DMS153 treated with DMSO at 0.1 percent for 48 hours (cell line): ENCODE results near the gene CLRN2.
A peak's percentile ranks its signal among the peaks of the same experiment; 100 is the strongest.
"Not testable (repeated sequence)": the region's sequence is repeated elsewhere in the genome, so short reads cannot be mapped to it uniquely, and the experiment has no call there.

Experiments used
- DNase-seq: peaks from one replicate; lab custom pipeline; 2025; ENCODE audit not compliant: unreplicated experiment; lab: John Stamatoyannopoulos, UW

The CLRN2 gene

GRCh38 chr4:17502756-17503155 is 12.2 kb upstream of the CLRN2 start:
- no peak for DNase-seq

- no peak for DNase-seq
These were observed 10.9 kb upstream of the CLRN2 start for GRCh38 chr4:17504081-17504480.

GRCh38 chr4:17510582-17510981 is 4.4 kb upstream of the CLRN2 start:
- DNase-seq: no peak

GRCh38 chr4:17511051-17511450 is 3.9 kb upstream of the CLRN2 start:
- no peak for DNase-seq

- no peak for DNase-seq
These were observed 3.4 kb upstream of the CLRN2 start for GRCh38 chr4:17511509-17511949.

GRCh38 chr4:17511950-17512795 is 2.8 kb upstream of the CLRN2 start, which contains the start of gene QDPR:
TSS of gene QDPR (minus strand) at chr4:17512090. CDS start at chr4:17512054, 36 bp downstream.
- DNase-seq: peak; percentile 2

GRCh38 chr4:17512973-17513665 is 1.8 kb upstream of the CLRN2 start:
- no peak for DNase-seq

GRCh38 chr4:17515445-17516407 is 761 bp downstream of the CLRN2 start:
- no peak for DNase-seq

GRCh38 chr4:17516980-17517379 is 2.0 kb downstream of the CLRN2 start:
- DNase-seq: no peak

GRCh38 chr4:17517664-17518063 is 2.7 kb downstream of the CLRN2 start:
- DNase-seq: no peak

GRCh38 chr4:17521595-17521994 is 6.6 kb downstream of the CLRN2 start:
- no peak for DNase-seq

- DNase-seq: no peak
These were observed 8.7 kb downstream of the CLRN2 start for GRCh38 chr4:17523662-17524061.

- DNase-seq: no peak
These were observed 11.9 kb downstream of the CLRN2 start for GRCh38 chr4:17526695-17527477.

- DNase-seq: no peak
These were observed 13.7 kb downstream of the CLRN2 start for GRCh38 chr4:17528551-17529165.

GRCh38 chr4:17531538-17532285 is 16.7 kb downstream of the CLRN2 start:
- no peak for DNase-seq

- no peak for DNase-seq
These were observed 19.7 kb downstream of the CLRN2 start for GRCh38 chr4:17534705-17535104.

- no peak for DNase-seq
These were observed 20.3 kb downstream of the CLRN2 start for GRCh38 chr4:17535242-17535641.

GRCh38 chr4:17535906-17536305 is 20.9 kb downstream of the CLRN2 start:
- DNase-seq: no peak

GRCh38 chr4:17537060-17537459 is 22.1 kb downstream of the CLRN2 start:
- DNase-seq: not testable (repeated sequence)
